GM10248 (cell line): Measurements from ENCODE around the gene SNW1.

Experiments used
- CTCF ChIA-PET: fragments of 300-600 bp; sonication (Branson Sonifier 250); formaldehyde crosslinking; extraction: SDS; loops from one replicate; lab custom pipeline; 2021; ENCODE audit warnings: antibody characterized with exemption; lab: Yijun Ruan, JAX
- POLR2A ChIA-PET: fragments of 350-650 bp; sonication (Branson Sonifier 250); formaldehyde crosslinking; extraction: SDS; loops from one replicate; lab custom pipeline; 2020; ENCODE audit warnings: antibody characterized with exemption; lab: Yijun Ruan, JAX
- DNase-seq: peaks from one replicate; pipeline ENCODE4 v3.0.0; 2012; ENCODE audit errors: extremely low spot score
- CTCF ChIP-seq: IDR thresholded peaks from 2 replicates; pipeline ENCODE4 v1.5.1; 2012; ENCODE audit warnings: mild to moderate bottlenecking, low read depth; ENCODE audit errors: extremely low read depth, missing control alignments, control extremely low read depth

The SNW1 gene

DNA sequence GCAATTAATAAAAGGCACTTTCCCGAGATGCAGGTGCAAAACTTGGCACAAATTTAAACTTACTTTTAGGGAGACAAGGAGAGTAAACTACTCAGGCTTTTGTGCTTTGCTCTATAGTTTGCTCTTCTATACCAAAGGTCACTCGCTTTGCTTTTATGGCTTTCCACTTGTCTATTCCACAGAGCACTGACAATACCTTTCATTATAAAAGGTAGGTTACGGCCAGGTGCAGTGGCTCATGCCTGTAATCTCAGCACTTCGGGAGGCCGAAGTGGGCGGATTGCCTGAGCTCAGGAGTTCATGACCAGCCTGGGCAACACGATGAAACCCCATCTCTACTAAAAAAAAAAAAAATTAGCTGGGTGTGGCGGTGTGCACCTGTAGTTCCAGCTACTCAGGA, 86.0 kb downstream of the SNW1 start:
- ChIA-PET CTCF (no interaction called here), POLR2A (no interaction called here)
- DNase-seq = no peak
- TF ChIP-seq CTCF = no peak

DNA sequence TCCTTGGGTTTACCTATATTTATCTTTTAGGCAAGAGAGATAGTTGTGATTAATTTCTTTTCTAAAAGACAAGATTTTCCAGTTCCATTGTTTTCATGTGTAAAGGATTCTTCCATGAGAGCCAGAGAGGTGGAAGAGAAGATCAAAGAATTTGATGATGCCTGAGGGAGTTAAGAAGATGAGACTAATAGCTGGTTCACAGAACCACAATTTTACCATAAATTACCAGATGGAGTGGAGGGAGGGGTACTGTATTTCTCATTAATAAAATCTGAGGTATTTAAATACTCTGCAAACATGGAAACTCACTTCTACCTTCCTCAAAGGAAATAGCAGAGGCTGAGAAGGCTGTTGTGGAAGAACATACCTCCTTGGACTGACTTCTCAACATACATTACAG, 87.8 kb downstream of the SNW1 start:
- no peak for TF ChIP-seq CTCF
- DNase-seq = no peak
- POLR2A ChIA-PET = no interaction called here
- CTCF ChIA-PET = no interaction called here
